Kidney epithelial cell (primary cell): ENCODE measurements around the gene TACC2. TPM values are rescaled to one million over a fixed set of nuclear protein-coding genes. Genes with fewer than 3 reads are reported as not detected.

Experiments
- DNase-seq: peaks from one replicate; pipeline ENCODE4 v3.0.0-alpha.2; 2010; ENCODE audit warnings: low read depth
- H3K27me3 ChIP-seq: 2 replicates; pipeline ENCODE4 v1.6.0; 2011; ENCODE audit warnings: low read length; ENCODE audit not compliant: control insufficient read depth, insufficient read depth
- H3K36me3 ChIP-seq: 2 replicates; pipeline ENCODE4 v1.5.1; 2011; ENCODE audit warnings: low read length; ENCODE audit not compliant: control insufficient read depth, insufficient read depth
- H3K4me3 ChIP-seq: 2 replicates; pipeline ENCODE4 v1.5.1; 2011; ENCODE audit warnings: low read depth, mild to moderate bottlenecking, control low read depth, low read length
- CTCF ChIP-seq: IDR thresholded peaks from 2 replicates; pipeline ENCODE4 v1.5.1; 2011; ENCODE audit warnings: mild to moderate bottlenecking, moderate library complexity, low read length, control low read depth, inconsistent platforms; ENCODE audit not compliant: insufficient read depth, poor library complexity, severe bottlenecking
- total RNA-seq: library from RNA; depleted of rRNA; stranded (reverse); fragments of >200 nt; gene quantifications from 2 replicates; pipeline ENCODE4 v1.2.3, GENCODE V29; 2015

TACC2 gene
- 25.2 and 26.9 TPM in 2 replicates for total RNA-seq

- no peak for DNase-seq
- TF ChIP-seq CTCF, result no peak
- no peaks in the 10 kb centered on the region for H3K36me3 ChIP-seq
- H3K4me3 ChIP-seq, result no peak within 1 kb of the TSS
- H3K27me3 ChIP-seq, result no peaks in the 10 kb centered on the region
Measured at GRCh38 chr10:121988361-121989324, at the start of gene TACC2. Gene TACC2 (plus strand): TSS chr10:121989163. CDS start chr10:122021982, 32,819 bp downstream.

- TF ChIP-seq CTCF, result no peak
- H3K27me3 ChIP-seq, result no peaks in the 10 kb centered on the region
- no peak for DNase-seq
- no peaks in the 10 kb centered on the region for H3K36me3 ChIP-seq
- H3K4me3 ChIP-seq, result no peak overlapping the region
Measured at GRCh38 chr10:121941532-121941931, 47.4 kb upstream of the TACC2 start.

- H3K4me3 ChIP-seq, result no peak overlapping the region
- H3K36me3 ChIP-seq, result no peaks in the 10 kb centered on the region
- no peaks in the 10 kb centered on the region for H3K27me3 ChIP-seq
- peak; percentile 35 for DNase-seq
- no peak for TF ChIP-seq CTCF
Measured at GRCh38 chr10:121942749-121943416, 46.1 kb upstream of the TACC2 start.

GRCh38 chr10:121947343-121948330, 41.3 kb upstream of the TACC2 start:
- DNase-seq, result no peak
- no peak for TF ChIP-seq CTCF
- H3K36me3 ChIP-seq, result no peaks in the 10 kb centered on the region
- no peak overlapping the region for H3K4me3 ChIP-seq
- no peaks in the 10 kb centered on the region for H3K27me3 ChIP-seq

GRCh38 chr10:121949049-121949448, 39.9 kb upstream of the TACC2 start:
- Histone ChIP-seq H3K36me3 (no peaks in the 10 kb centered on the region), H3K4me3 (no peak overlapping the region), H3K27me3 (no peaks in the 10 kb centered on the region)
- TF ChIP-seq CTCF, result no peak
- DNase-seq, result no peak
